ENCODE data around the gene TRMT1L.

The TRMT1L gene

GRCh38 chr1:185129708-185130107, 27.0 kb downstream of the TRMT1L start:
- Histone ChIP-seq H3K79me2 (ENCODE audit: insufficient read depth, low read length) (no peaks in the 10 kb centered on the region), H3K4me3 (ENCODE audit: low read length, poor library complexity, severe bottlenecking) (no peak overlapping the region), H3F3A (ENCODE audit: low read depth) (no peaks in the 10 kb centered on the region), H3K9ac (ENCODE audit: low read depth, low read length, poor library complexity, severe bottlenecking) (no peak overlapping the region), H3K27me3 (ENCODE audit: insufficient read depth, low read length, poor library complexity, severe bottlenecking) (no peaks in the 10 kb centered on the region), H3K9me2 (replicated peaks; ENCODE audit: low read depth, low read length) (no peaks in the 10 kb centered on the region), H3K4me1 (ENCODE audit: insufficient read depth, low read length, poor library complexity, severe bottlenecking) (no peaks in the 10 kb centered on the region), H3K36me3 (ENCODE audit: insufficient read depth, low read length) (peaks cover 3% of the 10 kb centered on the region; the same call in 1 of the 2 replicates), H2AFZ (ENCODE audit: low read length) (no peak overlapping the region), H4K20me1 (ENCODE audit: insufficient read depth, low read length, poor library complexity, severe bottlenecking) (no peaks in the 10 kb centered on the region), H3K4me2 (ENCODE audit: low read depth, low read length, poor library complexity, severe bottlenecking) (no peak overlapping the region), H3K9me3 (ENCODE audit: insufficient read depth, low read depth, low read length) (no peaks in the 10 kb centered on the region)
- TF ChIP-seq EZH2phosphoT487 (IDR thresholded peaks at IDR 0.05; ENCODE audit: borderline replicate concordance) (no peak), CTCF (conservative IDR thresholded peaks at IDR 0.05; ENCODE audit: low read length) (no peak)

- Histone ChIP-seq H3K4me1 (ENCODE audit: insufficient read depth, low read length, poor library complexity, severe bottlenecking) (no peaks in the 10 kb centered on the region), H3K79me2 (ENCODE audit: insufficient read depth, low read length) (no peaks in the 10 kb centered on the region), H3K27me3 (ENCODE audit: insufficient read depth, low read length, poor library complexity, severe bottlenecking) (no peaks in the 10 kb centered on the region), H3K9me3 (ENCODE audit: insufficient read depth, low read depth, low read length) (0 out of 2 replicates have a peak, but pooled peaks cover 4% of the 10 kb centered on the region), H3F3A (ENCODE audit: low read depth) (no peaks in the 10 kb centered on the region), H3K9me2 (replicated peaks; ENCODE audit: low read depth, low read length) (no peaks in the 10 kb centered on the region), H3K4me2 (ENCODE audit: low read depth, low read length, poor library complexity, severe bottlenecking) (no peak overlapping the region), H3K4me3 (ENCODE audit: low read length, poor library complexity, severe bottlenecking) (no peak overlapping the region), H3K36me3 (ENCODE audit: insufficient read depth, low read length) (no peaks in the 10 kb centered on the region), H2AFZ (ENCODE audit: low read length) (no peak overlapping the region), H3K9ac (ENCODE audit: low read depth, low read length, poor library complexity, severe bottlenecking) (no peak overlapping the region), H4K20me1 (ENCODE audit: insufficient read depth, low read length, poor library complexity, severe bottlenecking) (no peaks in the 10 kb centered on the region)
- no peak for TF ChIP-seq EZH2phosphoT487 (IDR thresholded peaks at IDR 0.05; ENCODE audit: borderline replicate concordance)
- no peak for TF ChIP-seq CTCF (conservative IDR thresholded peaks at IDR 0.05; ENCODE audit: low read length)
Measured at GRCh38 chr1:185112356-185112755, 44.4 kb downstream of the TRMT1L start.

- H3K36me3 ChIP-seq (ENCODE audit: insufficient read depth, low read length): no peaks in the 10 kb centered on the region
Measured at GRCh38 chr1:185111873-185112272, 44.9 kb downstream of the TRMT1L start.

More at GRCh38 chr1:185111873-185112272, 44.9 kb downstream of the TRMT1L start:
- Histone ChIP-seq H3F3A (ENCODE audit: low read depth) (no peaks in the 10 kb centered on the region), H3K4me2 (ENCODE audit: low read depth, low read length, poor library complexity, severe bottlenecking) (no peak overlapping the region), H3K9me3 (ENCODE audit: insufficient read depth, low read depth, low read length) (0 out of 2 replicates have a peak, but pooled peaks cover 4% of the 10 kb centered on the region), H3K79me2 (ENCODE audit: insufficient read depth, low read length) (no peaks in the 10 kb centered on the region), H3K27me3 (ENCODE audit: insufficient read depth, low read length, poor library complexity, severe bottlenecking) (no peaks in the 10 kb centered on the region), H3K4me1 (ENCODE audit: insufficient read depth, low read length, poor library complexity, severe bottlenecking) (no peaks in the 10 kb centered on the region), H4K20me1 (ENCODE audit: insufficient read depth, low read length, poor library complexity, severe bottlenecking) (no peaks in the 10 kb centered on the region), H3K4me3 (ENCODE audit: low read length, poor library complexity, severe bottlenecking) (no peak overlapping the region), H3K9ac (ENCODE audit: low read depth, low read length, poor library complexity, severe bottlenecking) (no peak overlapping the region), H2AFZ (ENCODE audit: low read length) (no peak overlapping the region), H3K9me2 (replicated peaks; ENCODE audit: low read depth, low read length) (no peaks in the 10 kb centered on the region)
- no peak for TF ChIP-seq CTCF (conservative IDR thresholded peaks at IDR 0.05; ENCODE audit: low read length)
- no peak for TF ChIP-seq EZH2phosphoT487 (IDR thresholded peaks at IDR 0.05; ENCODE audit: borderline replicate concordance)
